HUES48 (cell line): ENCODE results near the gene GBP6.
"Not testable (repeated sequence)": the region's sequence is repeated elsewhere in the genome, so short reads cannot be mapped to it uniquely, and the experiment has no call there.

ENCODE experiments used
- H3K27ac ChIP-seq: one replicate; pipeline ENCODE4 v1.7.0; 2013; ENCODE audit warnings: low read depth, low read length, inconsistent platforms
- H3K27me3 ChIP-seq: 2 replicates; pipeline ENCODE4 v1.6.1; 2013; ENCODE audit warnings: mild to moderate bottlenecking, low read length; ENCODE audit not compliant: control insufficient read depth, insufficient read depth
- H3K36me3 ChIP-seq: 2 replicates; pipeline ENCODE4 v1.6.1; 2013; ENCODE audit warnings: low read length; ENCODE audit not compliant: control insufficient read depth, insufficient read depth
- H3K4me1 ChIP-seq: 2 replicates; pipeline ENCODE4 v1.6.1; 2013; ENCODE audit warnings: mild to moderate bottlenecking, low read length; ENCODE audit not compliant: control insufficient read depth, insufficient read depth
- H3K4me3 ChIP-seq: 2 replicates; pipeline ENCODE4 v1.5.1; 2013; ENCODE audit warnings: mild to moderate bottlenecking, low read depth, low read length
- H3K9ac ChIP-seq: 2 replicates; pipeline ENCODE4 v1.6.1; 2013; ENCODE audit warnings: mild to moderate bottlenecking, low read depth, low read length, moderate library complexity
- H3K9me3 ChIP-seq: 2 replicates; pipeline ENCODE4 v1.6.1; 2013; ENCODE audit warnings: low read length; ENCODE audit not compliant: control insufficient read depth, insufficient read depth

GBP6 gene

GRCh38 chr1:89407360-89407759 is 43.5 kb downstream of the GBP6 start:
- Histone ChIP-seq H3K36me3 (no peaks in the 10 kb centered on the region), H3K27ac (no peak overlapping the region), H3K27me3 (no peaks in the 10 kb centered on the region), H3K9me3 (no peaks in the 10 kb centered on the region), H3K9ac (no peak overlapping the region), H3K4me1 (no peaks in the 10 kb centered on the region), H3K4me3 (no peak overlapping the region)

GRCh38 chr1:89407768-89408167 is 43.9 kb downstream of the GBP6 start:
- not testable (repeated sequence) for H3K4me1 ChIP-seq, H3K27ac ChIP-seq, H3K27me3 ChIP-seq, H3K36me3 ChIP-seq, H3K9me3 ChIP-seq, H3K9ac ChIP-seq, H3K4me3 ChIP-seq

- no peak overlapping the region for H3K9ac ChIP-seq
- H3K27ac ChIP-seq, result no peak overlapping the region
- no peaks in the 10 kb centered on the region for H3K36me3 ChIP-seq
- H3K4me3 ChIP-seq, result no peak overlapping the region
- H3K4me1 ChIP-seq, result no peaks in the 10 kb centered on the region
- no peaks in the 10 kb centered on the region for H3K27me3 ChIP-seq
- no peaks in the 10 kb centered on the region for H3K9me3 ChIP-seq
Measured at GRCh38 chr1:89425056-89425455, 61.2 kb downstream of the GBP6 start.

GRCh38 chr1:89429062-89429461 is 65.2 kb downstream of the GBP6 start:
- H3K27me3 ChIP-seq, result no peaks in the 10 kb centered on the region

GRCh38 chr1:89429681-89430080 is 65.8 kb downstream of the GBP6 start:
- H3K4me3 ChIP-seq, H3K9ac ChIP-seq, H3K27me3 ChIP-seq, H3K4me1 ChIP-seq, H3K27ac ChIP-seq, H3K36me3 ChIP-seq, H3K9me3 ChIP-seq: not testable (repeated sequence)

More at GRCh38 chr1:89429062-89429461, 65.2 kb downstream of the GBP6 start:
- H3K27ac ChIP-seq, result no peak overlapping the region
- H3K4me1 ChIP-seq, result no peaks in the 10 kb centered on the region
- no peak overlapping the region for H3K4me3 ChIP-seq
- no peaks in the 10 kb centered on the region for H3K9me3 ChIP-seq
- no peak overlapping the region for H3K9ac ChIP-seq
- H3K36me3 ChIP-seq, result no peaks in the 10 kb centered on the region

- H3K27me3 ChIP-seq, result no peaks in the 10 kb centered on the region
- H3K4me3 ChIP-seq, result no peak overlapping the region
- H3K9me3 ChIP-seq, result peaks cover 6% of the 10 kb centered on the region; the same call in 1 of the 2 replicates
- no peak overlapping the region for H3K9ac ChIP-seq
- H3K27ac ChIP-seq, result no peak overlapping the region
- H3K36me3 ChIP-seq, result no peaks in the 10 kb centered on the region
- no peaks in the 10 kb centered on the region for H3K4me1 ChIP-seq
Measured at GRCh38 chr1:89433421-89433820, 69.6 kb downstream of the GBP6 start.

- H3K27me3 ChIP-seq, H3K36me3 ChIP-seq, H3K4me1 ChIP-seq, H3K9ac ChIP-seq, H3K9me3 ChIP-seq, H3K4me3 ChIP-seq, H3K27ac ChIP-seq: not testable (repeated sequence)
Measured at GRCh38 chr1:89434058-89434780, 70.4 kb downstream of the GBP6 start.
